KOPT-K1 (cell line): Measurements from ENCODE around the gene TTC38.

Source experiments
- H3K27ac ChIP-seq: fragments of 200-600 bp; sonication (generic); 2 replicates; pipeline ENCODE4 v1.5.1; 2016; ENCODE audit warnings: antibody characterized with exemption, mild to moderate bottlenecking, low read depth, low read length; ENCODE audit not compliant: poor library complexity, severe bottlenecking
- H3K36me3 ChIP-seq: fragments of 200-600 bp; sonication (generic); 2 replicates; pipeline ENCODE4 v1.5.1; 2017; ENCODE audit warnings: antibody characterized with exemption, mild to moderate bottlenecking, low read length, moderate library complexity; ENCODE audit not compliant: insufficient read depth
- H3K9me3 ChIP-seq: fragments of 200-600 bp; sonication (generic); 2 replicates; pipeline ENCODE4 v1.5.1; 2017; ENCODE audit warnings: antibody characterized with exemption, low read length, mild to moderate bottlenecking; ENCODE audit not compliant: insufficient read depth, poor library complexity, severe bottlenecking

Gene TTC38

GRCh38 chr22:46280063-46280817, 12.4 kb downstream of the TTC38 start:
- no peak overlapping the region for H3K27ac ChIP-seq
- no peaks in the 10 kb centered on the region for H3K36me3 ChIP-seq
- no peaks in the 10 kb centered on the region for H3K9me3 ChIP-seq

DNA sequence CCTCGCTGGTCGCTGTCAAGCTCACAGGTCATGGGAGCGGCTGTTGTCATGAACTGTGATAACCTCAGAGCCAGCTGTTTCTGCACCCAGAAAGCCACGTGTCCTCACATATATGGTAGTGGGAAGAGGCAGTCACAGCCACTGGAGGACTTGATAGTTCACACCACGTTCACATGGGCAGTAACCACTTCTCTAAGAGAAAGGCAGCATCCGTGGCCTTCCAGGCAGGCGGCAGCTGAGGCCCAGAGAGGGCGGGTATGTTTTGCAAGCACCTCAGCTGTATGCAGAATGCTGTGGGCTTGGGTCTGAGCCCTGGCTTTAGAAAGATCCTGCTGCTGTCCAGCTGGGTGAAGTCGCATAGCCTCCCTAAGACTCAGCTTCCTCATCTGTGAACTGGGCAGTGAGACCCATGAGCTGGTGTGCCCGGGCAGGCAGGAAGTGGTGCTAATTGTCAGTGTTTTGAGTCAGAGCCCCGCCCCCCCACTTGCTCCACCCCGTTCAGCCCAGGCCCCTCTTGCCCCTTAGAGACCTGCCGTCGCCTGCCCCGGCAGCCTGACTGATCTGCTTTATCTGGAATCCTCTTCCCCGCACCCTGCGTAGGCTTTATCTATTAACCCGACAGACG, 13.3 kb downstream of the TTC38 start:
- H3K36me3 ChIP-seq, result no peaks in the 10 kb centered on the region
- H3K9me3 ChIP-seq, result no peaks in the 10 kb centered on the region
- no peak overlapping the region for H3K27ac ChIP-seq

DNA sequence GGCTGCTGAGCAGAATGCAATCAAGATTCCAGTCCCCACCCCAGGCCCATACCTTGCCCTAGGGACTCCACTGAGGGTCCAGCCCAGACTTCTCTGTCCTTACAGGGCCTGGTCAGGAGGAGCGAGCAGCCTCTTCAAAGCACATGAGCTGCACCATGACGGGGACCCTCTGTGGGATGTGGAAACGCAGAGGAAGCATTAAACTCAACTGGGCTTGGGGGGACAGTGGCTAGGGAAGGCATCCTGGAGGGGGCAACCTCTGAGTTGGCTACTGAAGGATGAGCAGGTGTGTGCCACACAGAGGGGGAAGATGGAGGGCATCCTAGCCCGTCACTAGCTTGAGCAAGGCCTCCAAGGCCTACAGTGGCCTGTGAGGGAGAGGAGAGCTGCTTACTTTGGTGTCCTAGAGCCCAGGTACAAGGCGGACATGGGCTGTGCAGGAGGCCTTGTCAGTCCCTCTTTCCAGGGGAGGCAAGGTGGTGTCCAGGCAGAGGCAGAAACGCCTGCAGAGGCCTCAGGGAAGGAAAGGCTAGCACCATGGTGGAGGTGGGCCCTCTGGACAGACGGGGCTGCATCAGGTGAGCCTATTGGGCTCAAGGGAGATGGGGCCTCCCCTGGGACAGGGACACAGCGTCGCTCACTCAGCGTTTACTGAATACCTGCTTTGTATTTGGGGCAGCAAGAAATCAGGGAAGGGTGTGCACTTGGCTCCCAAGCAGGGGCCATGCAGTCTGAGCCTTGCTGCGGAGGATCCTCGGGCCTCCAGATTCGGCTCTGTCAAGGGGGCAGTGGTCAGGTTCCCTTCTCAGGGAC, 14.3 kb downstream of the TTC38 start:
- Histone ChIP-seq H3K9me3 (no peaks in the 10 kb centered on the region), H3K27ac (no peak overlapping the region), H3K36me3 (no peaks in the 10 kb centered on the region)

DNA sequence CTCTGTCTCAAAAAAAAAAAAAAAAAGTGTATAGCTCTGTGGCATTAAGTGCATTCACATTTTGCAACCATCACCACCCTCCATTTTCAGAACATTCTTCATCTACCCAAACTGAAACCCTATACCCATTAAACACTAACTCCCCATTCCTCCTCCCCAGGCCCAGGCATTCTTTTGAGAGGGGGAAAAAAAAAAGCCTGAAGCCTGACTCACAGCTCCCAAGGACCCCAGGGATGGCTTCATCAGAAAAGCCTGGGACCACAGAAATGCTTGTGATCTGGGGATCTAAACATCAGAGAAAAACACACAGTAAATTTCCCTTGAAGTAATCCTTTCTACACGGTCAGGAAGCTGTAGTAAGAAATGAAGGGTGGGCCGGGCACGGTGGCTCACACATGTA, 18.2 kb downstream of the TTC38 start:
- Histone ChIP-seq H3K36me3 (no peaks in the 10 kb centered on the region), H3K9me3 (no peaks in the 10 kb centered on the region), H3K27ac (no peak overlapping the region)

GRCh38 chr22:46286941-46287872, 19.4 kb downstream of the TTC38 start:
- H3K9me3 ChIP-seq, result no peaks in the 10 kb centered on the region
- H3K36me3 ChIP-seq, result no peaks in the 10 kb centered on the region
- H3K27ac ChIP-seq, result no peak overlapping the region

DNA sequence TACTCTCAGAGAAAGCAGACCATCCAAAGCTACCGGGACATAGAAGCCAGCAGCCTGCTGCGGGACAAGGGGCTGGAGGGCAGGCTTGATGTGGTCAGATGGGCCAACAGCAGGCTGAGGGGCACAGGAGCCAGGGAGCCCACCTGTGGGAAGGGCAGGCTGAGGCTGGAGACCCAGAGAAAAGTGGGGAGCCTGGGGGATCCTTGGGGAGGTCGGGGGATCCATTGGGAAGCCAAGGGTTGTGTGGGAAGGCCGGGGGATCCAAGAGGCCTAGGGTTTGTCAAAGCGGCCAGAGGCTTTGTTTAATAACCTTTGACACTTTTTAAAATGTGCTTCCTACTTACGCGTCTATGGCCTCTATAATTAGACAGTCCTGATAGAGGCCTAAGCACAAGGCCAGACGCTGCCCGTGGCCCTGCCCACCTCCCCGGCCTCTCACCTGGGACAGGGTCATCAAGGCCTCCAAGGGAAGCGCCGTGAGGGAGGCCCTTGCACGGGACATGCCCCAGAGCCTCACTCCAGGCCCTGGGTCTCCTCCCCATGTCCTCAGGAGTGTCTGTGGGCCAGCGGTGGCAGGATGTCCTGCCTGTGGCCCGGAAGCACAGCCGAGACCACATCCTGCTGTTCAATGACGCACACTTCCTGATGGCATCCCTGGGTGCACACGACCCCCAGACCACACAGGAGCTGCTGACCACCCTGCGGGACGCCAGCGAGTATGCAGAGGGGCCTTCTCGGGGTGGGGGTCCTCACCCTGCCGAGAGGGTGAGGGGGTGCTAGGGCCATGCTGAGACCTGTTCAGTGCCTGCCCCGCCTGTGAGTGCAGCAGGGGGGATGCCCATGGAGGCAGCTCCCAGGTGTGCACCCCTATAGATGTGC, 20.3 kb downstream of the TTC38 start:
- Histone ChIP-seq H3K27ac (no peak overlapping the region), H3K9me3 (no peaks in the 10 kb centered on the region), H3K36me3 (no peaks in the 10 kb centered on the region)

DNA sequence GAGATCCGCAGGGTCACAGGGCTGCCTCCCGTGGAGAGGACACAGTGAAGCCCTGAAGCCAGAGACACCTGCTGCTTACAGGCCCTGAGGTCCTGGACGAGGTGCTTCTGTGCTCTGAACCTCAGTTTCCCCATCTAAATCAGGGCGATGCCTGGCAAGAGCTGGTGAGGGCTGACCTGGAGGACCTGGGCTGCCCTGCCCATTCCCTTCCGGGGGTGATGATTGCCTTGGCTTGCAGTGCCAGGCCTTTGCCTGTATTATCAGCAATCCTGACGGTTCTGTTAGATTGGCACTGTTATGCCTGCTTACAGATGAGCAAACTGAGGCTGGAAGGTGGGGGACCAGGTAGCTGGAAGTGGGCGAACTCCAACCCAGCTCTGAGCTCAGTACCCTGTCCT, 21.0 kb downstream of the TTC38 start:
- Histone ChIP-seq H3K9me3 (no peaks in the 10 kb centered on the region), H3K36me3 (no peaks in the 10 kb centered on the region), H3K27ac (no peak overlapping the region)

- Histone ChIP-seq H3K9me3 (no peaks in the 10 kb centered on the region), H3K27ac (no peak overlapping the region), H3K36me3 (no peaks in the 10 kb centered on the region)
These were observed 21.6 kb downstream of the TTC38 start for GRCh38 chr22:46289244-46289891.

GRCh38 chr22:46290121-46290842, 22.5 kb downstream of the TTC38 start:
- H3K27ac ChIP-seq, result no peak overlapping the region
- no peaks in the 10 kb centered on the region for H3K9me3 ChIP-seq
- H3K36me3 ChIP-seq, result no peaks in the 10 kb centered on the region

GRCh38 chr22:46290843-46291785, 23.3 kb downstream of the TTC38 start:
- H3K27ac ChIP-seq, result no peak overlapping the region
- H3K9me3 ChIP-seq, result no peaks in the 10 kb centered on the region
- H3K36me3 ChIP-seq, result no peaks in the 10 kb centered on the region

DNA sequence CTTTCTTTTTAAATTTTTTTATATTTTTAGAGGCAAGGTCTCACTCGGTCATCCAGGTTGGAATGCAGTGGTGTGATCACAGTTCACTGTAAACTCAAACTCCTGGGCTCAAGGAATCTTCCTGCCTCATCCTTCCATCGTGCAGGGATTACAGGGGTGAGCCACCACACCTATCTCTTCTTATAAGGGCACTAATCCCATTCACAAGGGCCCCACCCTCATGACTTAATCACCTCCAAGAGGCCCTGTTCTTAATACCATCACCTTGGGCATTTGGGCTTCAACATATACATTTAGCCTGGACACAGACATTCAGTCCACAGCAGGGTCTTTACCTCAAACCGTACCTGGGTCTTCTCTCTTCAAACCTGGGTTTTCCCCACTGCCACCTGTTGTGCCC, 24.4 kb downstream of the TTC38 start:
- Histone ChIP-seq H3K36me3 (no peaks in the 10 kb centered on the region), H3K27ac (no peak overlapping the region), H3K9me3 (no peaks in the 10 kb centered on the region)

DNA sequence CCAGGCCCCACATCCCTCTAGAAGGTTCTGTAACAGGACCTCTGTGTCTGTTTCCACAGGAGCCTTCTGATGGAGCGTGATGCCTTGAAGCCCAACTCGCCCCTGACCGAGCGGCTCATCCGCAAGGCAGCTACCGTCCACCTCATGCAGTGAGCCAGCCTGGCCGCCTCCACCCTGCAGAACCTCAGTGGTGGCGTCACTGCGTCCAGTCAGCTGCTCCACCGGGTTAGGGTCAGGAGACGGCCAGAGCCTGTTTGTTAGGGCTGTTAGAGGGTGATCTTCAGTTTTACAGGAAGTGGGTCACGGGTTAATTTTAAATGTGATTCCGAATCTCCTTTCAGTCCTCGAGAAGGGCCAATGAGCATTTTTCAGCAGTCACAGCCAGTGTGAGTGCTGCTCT, 24.9 kb downstream of the TTC38 start:
- no peaks in the 10 kb centered on the region for H3K9me3 ChIP-seq
- no peak overlapping the region for H3K27ac ChIP-seq
- H3K36me3 ChIP-seq, result no peaks in the 10 kb centered on the region
